Endothelial cell of umbilical vein (primary cell): ENCODE results near the gene SPINK7.

Experiments
- EZH2 ChIP-seq: IDR thresholded peaks from 2 replicates; pipeline ENCODE4 v1.6.1; 2012; ENCODE audit warnings: borderline replicate concordance, low read depth, mild to moderate bottlenecking, moderate library complexity, low read length, inconsistent platforms; ENCODE audit not compliant: severe bottlenecking
- FOS ChIP-seq: IDR thresholded peaks from 2 replicates; pipeline ENCODE4 v1.6.1; 2011; ENCODE audit warnings: mild to moderate bottlenecking, low read length, moderate library complexity, borderline replicate concordance; ENCODE audit not compliant: insufficient read depth
- GATA2 ChIP-seq: IDR thresholded peaks from 2 replicates; pipeline ENCODE4 v1.7.0; 2011; ENCODE audit warnings: low read depth, mild to moderate bottlenecking, moderate library complexity, mixed read lengths, low read length; ENCODE audit not compliant: insufficient read length, insufficient read depth
- JUN ChIP-seq: IDR thresholded peaks from 2 replicates; pipeline ENCODE4 v1.6.1; 2011; ENCODE audit warnings: borderline replicate concordance, low read depth; ENCODE audit not compliant: insufficient read length, insufficient read depth
- MYC ChIP-seq: IDR thresholded peaks from one replicate; pipeline ENCODE4 v1.6.1; 2011; ENCODE audit warnings: mild to moderate bottlenecking, low read depth, low read length
- POLR2A ChIP-seq: IDR thresholded peaks from 2 replicates; pipeline ENCODE4 v1.6.1; 2012; ENCODE audit warnings: low read depth, mild to moderate bottlenecking, control low read depth, low read length
- POLR2AphosphoS5 ChIP-seq: IDR thresholded peaks from 2 replicates; pipeline ENCODE4 v1.6.1; 2012; ENCODE audit warnings: low read depth, mild to moderate bottlenecking, control low read depth, low read length, moderate library complexity; ENCODE audit not compliant: insufficient read depth
- TF ChIP-seq, protein P1 (sequence below), 2 donors: IDR thresholded peaks; 1 replicate in 1 of 2; 2 replicates in 1 of 2; pipeline ENCODE4 v1.5.1; 2011; ENCODE audit warnings: low read length in 2 of 2, mild to moderate bottlenecking in 2 of 2, moderate library complexity in 2 of 2, control low read depth in 1 of 2, inconsistent platforms in 1 of 2, low read depth in 1 of 2; ENCODE audit not compliant: insufficient read depth in 1 of 2; ENCODE audit errors: extremely low read depth in 1 of 2
- TF ChIP-seq, protein P2 (sequence below): IDR thresholded peaks from 2 replicates; pipeline ENCODE4 v1.6.1; 2011; ENCODE audit not compliant: insufficient read depth, insufficient read length

DNA sequence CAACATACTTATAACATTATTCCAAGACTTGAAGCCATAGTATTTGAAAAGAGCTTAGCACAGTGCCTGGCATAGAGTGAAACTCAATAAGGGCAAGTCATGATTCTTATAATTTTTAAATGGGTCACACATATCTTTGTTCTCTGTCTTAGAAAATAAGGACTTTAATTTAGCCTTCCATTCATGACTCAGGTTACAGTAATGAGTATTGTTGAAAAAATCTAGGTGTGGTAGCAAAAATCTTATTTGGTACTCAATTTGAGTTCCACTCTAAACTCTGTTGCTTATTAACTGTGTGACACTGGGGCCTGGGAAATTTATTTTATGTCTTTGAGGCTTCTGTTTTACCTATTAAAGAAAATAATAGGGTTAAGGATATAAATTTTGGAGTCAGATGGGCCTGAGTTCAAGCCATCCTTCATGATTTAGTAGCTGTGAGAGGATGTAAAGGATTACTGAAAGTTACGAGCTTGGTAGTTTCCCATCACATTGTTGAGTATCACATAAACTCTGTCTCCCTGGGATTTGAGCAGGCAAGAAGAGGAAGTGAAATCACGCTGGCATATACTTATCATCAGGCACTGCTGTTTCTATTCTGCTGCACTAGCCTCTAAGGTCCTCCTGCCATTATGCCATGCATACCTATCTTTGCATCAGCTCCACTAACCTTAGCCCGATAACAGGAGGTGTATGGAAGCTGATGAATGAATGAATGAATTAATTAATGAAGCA lies 24.6 kb downstream of the SPINK7 start:
- TF ChIP-seq, protein P1, sequence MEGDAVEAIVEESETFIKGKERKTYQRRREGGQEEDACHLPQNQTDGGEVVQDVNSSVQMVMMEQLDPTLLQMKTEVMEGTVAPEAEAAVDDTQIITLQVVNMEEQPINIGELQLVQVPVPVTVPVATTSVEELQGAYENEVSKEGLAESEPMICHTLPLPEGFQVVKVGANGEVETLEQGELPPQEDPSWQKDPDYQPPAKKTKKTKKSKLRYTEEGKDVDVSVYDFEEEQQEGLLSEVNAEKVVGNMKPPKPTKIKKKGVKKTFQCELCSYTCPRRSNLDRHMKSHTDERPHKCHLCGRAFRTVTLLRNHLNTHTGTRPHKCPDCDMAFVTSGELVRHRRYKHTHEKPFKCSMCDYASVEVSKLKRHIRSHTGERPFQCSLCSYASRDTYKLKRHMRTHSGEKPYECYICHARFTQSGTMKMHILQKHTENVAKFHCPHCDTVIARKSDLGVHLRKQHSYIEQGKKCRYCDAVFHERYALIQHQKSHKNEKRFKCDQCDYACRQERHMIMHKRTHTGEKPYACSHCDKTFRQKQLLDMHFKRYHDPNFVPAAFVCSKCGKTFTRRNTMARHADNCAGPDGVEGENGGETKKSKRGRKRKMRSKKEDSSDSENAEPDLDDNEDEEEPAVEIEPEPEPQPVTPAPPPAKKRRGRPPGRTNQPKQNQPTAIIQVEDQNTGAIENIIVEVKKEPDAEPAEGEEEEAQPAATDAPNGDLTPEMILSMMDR (IDR thresholded peaks at IDR 0.05; ENCODE audit: extremely low read depth in 1 of 2, insufficient read depth in 1 of 2, low read depth in 1 of 2, low read length in 2 of 2) = no peak
- TF ChIP-seq JUN (no peak), MYC (no peak), POLR2A (no peak), POLR2AphosphoS5 (no peak), EZH2 (no peak), FOS (no peak), GATA2 (no peak)
- TF ChIP-seq, protein P2, sequence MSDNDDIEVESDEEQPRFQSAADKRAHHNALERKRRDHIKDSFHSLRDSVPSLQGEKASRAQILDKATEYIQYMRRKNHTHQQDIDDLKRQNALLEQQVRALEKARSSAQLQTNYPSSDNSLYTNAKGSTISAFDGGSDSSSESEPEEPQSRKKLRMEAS = no peak
